Inferior parietal cortex (tissue), 1 donor: ENCODE measurements around the gene IGF1.

ENCODE experiments used
- DNase-seq: peaks from one replicate; pipeline ENCODE4 v3.0.0-alpha.2; 2016; ENCODE audit errors: extremely low spot score

The IGF1 gene

GRCh38 chr12:102426599-102427542, 53.5 kb downstream of the IGF1 start:
- peak; percentile 42 for DNase-seq

- no peak for DNase-seq
These were observed 55.0 kb downstream of the IGF1 start for GRCh38 chr12:102425109-102426039.

GRCh38 chr12:102423462-102423861, 56.9 kb downstream of the IGF1 start:
- DNase-seq: no peak

- DNase-seq: no peak
These were observed 58.4 kb downstream of the IGF1 start for GRCh38 chr12:102421802-102422583.

GRCh38 chr12:102419094-102419764, 61.1 kb downstream of the IGF1 start:
- no peak for DNase-seq

- no peak for DNase-seq
These were observed 63.3 kb downstream of the IGF1 start for GRCh38 chr12:102417055-102417454.

- DNase-seq: no peak
These were observed 64.8 kb downstream of the IGF1 start for GRCh38 chr12:102415515-102415914.

- DNase-seq: no peak
These were observed 67.0 kb downstream of the IGF1 start for GRCh38 chr12:102413396-102413795.

GRCh38 chr12:102410511-102410910, 69.9 kb downstream of the IGF1 start:
- no peak for DNase-seq

- no peak for DNase-seq
These were observed 71.7 kb downstream of the IGF1 start for GRCh38 chr12:102408487-102409297.

- no peak for DNase-seq
These were observed 72.4 kb downstream of the IGF1 start for GRCh38 chr12:102407776-102408486.

- DNase-seq: peak; percentile 75
These were observed 74.3 kb downstream of the IGF1 start for GRCh38 chr12:102406033-102406584.

GRCh38 chr12:102401087-102401486, 79.3 kb downstream of the IGF1 start:
- no peak for DNase-seq

- DNase-seq: no peak
These were observed 80.7 kb downstream of the IGF1 start for GRCh38 chr12:102399653-102400052.

GRCh38 chr12:102396276-102396675, 84.1 kb downstream of the IGF1 start:
- DNase-seq: no peak

GRCh38 chr12:102394200-102394599, 86.2 kb downstream of the IGF1 start:
- no peak for DNase-seq

GRCh38 chr12:102390068-102390467, 90.3 kb downstream of the IGF1 start:
- DNase-seq: no peak

- no peak for DNase-seq
These were observed 91.9 kb downstream of the IGF1 start for GRCh38 chr12:102388469-102388868.

- no peak for DNase-seq
These were observed 95.0 kb downstream of the IGF1 start for GRCh38 chr12:102385343-102385742.
